Left renal cortex interstitium (tissue), 4 donors: ENCODE measurements around the gene TMEM51. TPM values are rescaled to one million over a fixed set of nuclear protein-coding genes. Genes with fewer than 3 reads are reported as not detected.
A peak's percentile ranks its signal among the peaks of the same experiment; 100 is the strongest.

Experiments used
- DNase-seq, 4 donors: peaks; one replicate each; pipeline ENCODE4 v3.0.0-alpha.2; 2013; ENCODE audit warnings: low read depth in 4 of 4, low spot score in 2 of 4, missing footprints in 1 of 4
- polyA plus RNA-seq, 4 donors: library from polyadenylated mRNA; unstranded; fragments of 120-200 nt; gene quantifications; one replicate each; pipeline ENCODE4 v1.2.1, GENCODE V29; 2013; ENCODE audit not compliant: insufficient read length in 4 of 4

The TMEM51 gene
- polyA plus RNA-seq, 4 donors: 19.1 to 25.7 (median 20.5) TPM

DNA sequence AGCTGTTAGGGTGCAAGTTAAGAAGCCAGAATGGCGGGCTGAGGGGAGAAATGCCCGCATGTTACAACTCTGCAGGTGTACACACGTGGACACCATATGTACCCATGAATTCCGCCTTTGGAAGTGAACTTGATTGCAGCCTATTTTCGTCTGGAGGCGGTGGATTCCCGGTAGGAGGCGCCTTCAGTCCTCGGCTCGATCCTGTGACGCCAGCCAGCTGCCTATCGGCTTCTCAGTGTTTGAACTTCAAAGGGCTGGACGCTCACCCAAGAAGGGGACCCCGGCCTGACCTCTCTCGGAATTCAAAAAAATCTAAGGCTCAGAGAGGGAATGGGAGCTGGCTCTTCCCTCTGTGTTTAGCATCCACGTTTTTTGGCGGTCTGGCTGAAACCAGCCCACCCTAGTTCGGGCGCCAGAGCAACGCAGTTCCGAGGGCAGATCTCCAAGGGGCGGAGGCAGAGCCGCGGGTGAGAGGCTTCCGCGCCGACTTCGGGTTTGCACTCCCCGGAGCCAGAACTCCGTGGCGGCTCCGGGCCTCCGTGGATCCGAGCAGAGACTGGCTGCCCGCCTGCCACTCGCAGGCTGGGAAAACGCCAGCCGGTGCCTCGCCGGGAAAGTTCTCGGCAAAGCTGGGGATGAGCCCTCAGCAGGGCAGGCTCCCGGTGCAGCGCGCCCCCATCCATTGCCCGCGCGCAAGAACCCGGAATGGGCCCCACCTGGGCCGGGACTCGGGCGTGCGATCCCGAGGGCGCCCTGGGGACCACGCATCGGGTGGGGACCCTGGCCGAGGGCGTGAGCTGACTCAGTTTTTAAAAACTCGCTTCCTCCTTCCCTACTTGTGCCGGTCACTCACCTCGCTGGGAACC lies 996 bp upstream of the TMEM51 start:
- DNase-seq: peak; percentile 72 to 89 (median 80)

DNA sequence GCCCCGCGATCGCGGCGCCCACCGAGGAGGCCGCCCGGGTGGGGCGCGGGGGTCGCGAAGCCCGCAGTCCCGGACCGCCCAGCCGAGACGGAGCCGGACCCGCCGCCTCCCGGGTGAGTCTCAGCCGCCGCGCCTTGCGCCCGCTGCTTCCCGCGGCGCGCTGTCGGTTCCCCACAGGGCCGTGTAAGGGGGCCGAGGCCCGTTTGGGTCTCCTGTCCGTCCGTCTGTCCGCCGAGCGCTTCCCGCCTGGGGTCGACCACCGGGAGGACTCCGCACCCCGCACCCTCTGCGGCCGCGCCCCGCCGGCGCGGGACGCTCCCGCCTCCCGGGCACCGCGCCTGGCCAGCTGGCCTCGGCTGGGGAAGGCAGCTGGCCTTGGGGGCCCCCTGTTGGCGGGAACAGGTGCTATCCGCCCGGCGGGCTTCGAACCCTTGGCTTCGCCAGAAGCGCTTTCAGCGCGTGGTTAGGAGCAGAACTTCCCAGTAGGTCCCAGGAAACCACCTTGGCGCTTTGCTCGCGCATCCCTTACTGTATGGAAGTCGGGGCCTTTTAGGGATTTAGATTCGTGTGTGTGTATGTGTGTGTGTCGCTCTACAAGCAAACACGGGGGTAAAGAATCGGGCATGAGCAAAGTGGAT lies 414 bp downstream of the TMEM51 start:
- DNase-seq: peak in 2 of 4 donors; percentile 48 to 51

DNA sequence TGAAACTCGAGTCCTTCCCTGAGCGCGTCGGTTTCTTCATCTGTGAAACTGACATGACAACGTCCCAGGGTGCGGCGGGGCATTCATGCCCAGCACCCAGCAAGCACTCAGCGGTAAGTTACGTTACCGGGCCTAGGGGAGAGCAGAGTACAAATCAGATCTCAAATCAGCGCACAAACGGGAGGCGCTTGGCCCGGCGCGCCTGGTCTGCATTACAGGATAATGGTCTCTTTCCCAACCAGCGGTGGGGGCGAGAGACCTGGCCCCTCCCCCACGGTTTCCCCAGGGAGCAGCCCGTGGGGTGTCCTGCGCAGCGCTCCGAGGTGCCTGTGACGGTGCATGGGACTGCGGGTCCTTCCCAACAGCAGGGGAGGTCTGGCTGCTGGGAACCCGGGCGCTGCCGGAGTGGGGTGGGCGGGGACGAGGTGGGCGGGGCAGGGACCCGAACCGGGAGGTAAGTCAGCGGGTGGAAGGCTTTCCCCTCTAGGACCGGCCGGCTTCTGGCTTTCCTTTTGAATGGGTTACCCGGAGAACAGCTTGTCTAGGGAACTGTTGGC lies 1.0 kb downstream of the TMEM51 start:
- DNase-seq: no peak

DNA sequence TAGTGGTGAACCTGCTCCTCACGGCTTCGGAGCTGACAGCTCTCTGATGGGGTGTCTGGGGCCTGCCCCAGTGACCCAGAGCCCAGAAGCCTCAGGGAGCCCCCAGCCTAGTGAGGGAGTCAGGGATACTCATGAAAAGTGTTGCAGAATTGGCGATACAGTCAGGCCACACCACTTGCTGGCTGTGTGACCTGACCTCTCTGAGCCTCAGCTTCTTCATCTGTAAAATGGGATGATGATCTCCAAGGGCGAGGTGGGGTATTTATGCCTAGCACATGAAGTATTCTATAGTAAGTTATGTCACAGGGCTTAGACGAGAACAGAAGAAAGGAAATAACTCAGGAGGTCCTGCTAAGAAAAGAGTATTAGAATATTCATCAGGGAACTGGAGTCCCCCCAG lies 1.6 kb downstream of the TMEM51 start:
- no peak for DNase-seq

DNA sequence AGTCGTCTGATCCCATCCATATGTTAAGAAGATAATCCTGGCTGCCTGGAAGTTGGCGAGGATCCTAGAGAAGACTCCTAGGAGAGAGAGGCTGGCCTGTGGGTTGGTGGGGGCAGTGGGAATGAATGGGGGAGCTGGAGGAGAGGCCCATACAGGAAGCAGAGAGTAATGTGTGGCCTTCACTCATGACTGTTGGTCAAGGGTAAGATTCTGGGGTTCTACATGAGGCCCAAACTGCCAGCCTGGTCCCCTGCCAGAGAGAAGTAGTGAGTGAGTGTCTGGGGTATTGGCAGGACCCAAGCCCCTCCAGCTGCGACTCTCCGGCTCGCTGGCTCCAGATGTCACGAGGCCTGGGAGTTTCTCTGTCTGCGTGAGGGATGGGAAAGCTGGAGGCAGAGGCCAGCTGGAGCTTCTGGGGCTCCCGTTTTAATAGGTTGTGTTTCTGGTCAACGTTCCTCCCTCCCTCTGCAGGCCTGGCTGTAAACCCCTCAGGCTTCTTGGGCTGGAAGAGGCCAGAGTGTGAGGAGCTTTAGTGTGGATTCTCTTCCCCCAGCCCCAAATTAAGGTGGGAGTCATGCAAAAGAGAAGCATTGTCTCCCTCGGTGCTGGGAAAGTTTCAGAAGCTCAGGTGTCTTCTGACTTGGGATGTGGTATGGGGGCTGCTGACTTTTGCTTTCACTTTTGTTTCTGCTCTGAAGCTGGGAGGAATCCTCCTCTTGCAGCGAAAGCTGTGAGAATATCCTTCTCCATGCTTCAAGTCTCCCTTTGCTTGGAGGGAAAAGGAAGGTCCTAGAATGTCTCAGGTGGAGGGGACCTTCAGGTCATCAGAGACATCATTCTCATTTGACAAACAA lies 2.6 kb downstream of the TMEM51 start:
- peak in 2 of 4 donors; percentile 18 to 32 for DNase-seq

DNA sequence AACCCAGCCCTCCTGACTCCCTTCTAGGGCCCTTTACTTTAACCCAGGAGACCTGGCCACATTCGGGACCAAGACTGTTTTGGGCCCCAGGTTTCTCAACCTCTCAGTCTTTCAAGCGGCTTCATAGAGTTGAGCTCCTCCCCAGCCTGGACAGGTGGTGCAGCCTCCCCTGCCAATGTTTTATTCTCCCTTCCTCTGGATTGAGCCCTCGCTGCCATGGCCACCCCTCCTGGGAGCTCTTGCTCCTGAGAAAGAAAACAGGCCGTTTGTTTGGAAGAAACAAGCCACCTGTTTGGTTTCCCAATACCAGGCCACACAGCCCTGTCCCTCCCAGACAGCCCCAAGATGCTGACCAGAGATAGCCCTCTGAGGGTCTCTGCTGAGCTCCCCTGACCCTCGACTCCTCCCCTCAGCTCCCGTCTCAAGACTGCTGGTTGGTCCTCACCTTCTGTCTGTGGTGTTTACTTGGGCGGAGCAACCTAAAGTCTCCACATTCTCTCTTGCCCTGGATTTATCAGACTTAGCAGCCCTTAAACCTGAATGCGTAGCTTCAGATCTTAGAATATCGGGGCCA lies 3.3 kb downstream of the TMEM51 start:
- DNase-seq: no peak

DNA sequence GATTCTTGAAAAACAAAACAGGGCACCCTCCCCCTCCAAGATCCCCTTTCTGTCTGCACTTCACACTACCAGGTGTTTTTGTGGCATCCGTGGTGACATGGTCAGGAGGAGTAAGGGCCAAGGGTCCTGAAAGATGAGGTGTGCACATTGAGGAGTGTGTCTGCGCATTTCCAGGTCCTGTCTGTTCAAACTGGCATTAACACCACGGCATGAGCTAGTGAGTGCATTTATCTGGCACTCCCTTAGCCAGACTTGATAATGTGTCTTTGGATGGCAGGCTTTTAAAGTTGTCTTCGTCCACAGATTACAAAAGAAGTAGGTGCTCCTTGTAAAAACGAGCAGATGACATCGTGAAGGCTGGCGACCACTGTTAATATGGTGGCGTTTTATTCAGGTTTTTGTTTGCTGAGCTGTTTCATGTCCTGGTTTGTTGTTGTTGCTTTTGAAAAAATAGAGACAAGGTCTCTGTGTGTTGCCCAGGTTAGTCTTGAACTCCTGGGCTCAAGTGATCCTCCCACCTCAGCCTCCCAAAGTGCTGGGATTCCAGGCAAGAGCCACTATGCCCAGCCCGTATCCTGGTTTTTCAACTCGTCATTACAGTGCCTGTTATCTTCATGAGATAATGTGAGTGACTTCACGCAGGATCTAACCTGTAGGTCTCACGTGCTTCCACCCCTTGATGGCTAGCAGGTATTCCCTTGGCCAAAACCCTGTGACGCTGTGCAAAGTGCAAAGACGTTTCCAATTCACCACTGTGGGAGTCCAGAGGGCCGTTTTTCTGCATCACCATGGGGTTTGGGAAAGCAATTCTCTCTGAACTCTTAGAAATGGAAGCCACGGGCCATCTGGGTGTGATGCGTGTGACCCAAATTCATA lies 4.2 kb downstream of the TMEM51 start:
- no peak for DNase-seq

DNA sequence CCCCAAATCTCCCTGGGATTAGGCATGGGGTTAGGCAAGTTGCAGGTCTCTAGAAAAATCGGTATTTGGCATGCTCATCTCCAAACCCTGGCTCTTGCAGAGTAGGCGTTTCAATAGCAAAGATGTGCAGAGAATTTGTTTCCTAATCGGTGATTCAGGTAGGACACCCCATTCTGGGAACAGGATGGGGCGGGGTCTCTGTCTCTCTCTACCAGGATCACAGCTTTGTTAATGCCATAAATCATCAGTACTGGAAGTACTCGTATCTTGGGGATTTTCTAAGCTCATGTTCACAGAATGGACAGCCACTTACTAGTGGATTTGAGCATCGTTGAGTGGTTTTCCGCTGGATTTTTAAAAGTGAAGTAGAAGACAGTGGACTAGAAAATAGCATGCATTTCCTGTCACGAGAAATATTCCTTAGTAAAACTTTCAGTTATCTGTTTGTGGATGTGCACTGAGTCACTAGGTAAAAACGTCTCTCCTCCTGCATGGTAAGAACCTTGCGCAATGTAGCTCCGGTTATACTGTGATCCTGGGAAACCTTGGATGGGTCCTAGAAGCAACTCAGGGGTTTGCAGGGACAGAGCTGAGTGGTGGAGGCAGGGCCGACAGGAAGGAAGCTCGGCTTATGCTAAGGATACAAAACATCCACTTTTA lies 5.1 kb downstream of the TMEM51 start:
- no peak for DNase-seq

DNA sequence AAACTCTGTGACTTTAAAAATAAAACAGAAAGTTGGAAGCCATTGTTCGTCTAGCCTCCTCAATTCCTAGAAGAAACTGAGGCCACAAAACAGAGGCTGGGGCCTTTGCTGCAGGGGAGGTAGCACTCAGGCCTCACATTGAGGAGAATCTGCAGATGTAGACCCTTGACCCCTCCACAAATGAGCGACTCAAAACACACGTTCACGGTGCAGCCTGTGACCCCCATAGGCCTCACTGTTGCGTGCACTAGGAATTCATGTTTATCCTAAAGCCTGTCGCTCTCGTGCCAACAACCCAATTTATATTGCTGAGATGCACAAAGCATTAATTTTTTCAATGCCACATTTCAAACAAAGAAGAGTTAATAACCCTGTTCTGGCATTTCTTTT lies 5.6 kb downstream of the TMEM51 start:
- DNase-seq: no peak

DNA sequence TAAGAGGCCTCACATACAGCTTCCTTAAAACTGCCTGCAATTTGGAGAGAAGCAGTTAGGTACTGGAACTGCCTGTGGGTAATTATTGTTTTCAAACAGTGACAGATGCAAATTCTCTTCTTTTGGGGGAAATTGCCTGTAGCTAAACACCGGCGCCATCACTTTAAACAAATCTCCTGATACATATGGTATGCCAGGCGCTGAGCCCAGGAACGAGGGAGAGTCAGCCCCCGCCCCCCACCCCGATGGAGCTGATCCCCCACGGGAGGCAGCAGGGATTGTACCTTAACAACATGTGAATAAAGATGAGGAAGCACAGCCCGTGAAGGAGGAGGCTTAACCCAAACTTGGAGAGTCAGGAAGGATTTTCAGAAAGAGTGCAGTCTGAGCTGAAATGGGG lies 7.1 kb downstream of the TMEM51 start:
- no peak for DNase-seq

DNA sequence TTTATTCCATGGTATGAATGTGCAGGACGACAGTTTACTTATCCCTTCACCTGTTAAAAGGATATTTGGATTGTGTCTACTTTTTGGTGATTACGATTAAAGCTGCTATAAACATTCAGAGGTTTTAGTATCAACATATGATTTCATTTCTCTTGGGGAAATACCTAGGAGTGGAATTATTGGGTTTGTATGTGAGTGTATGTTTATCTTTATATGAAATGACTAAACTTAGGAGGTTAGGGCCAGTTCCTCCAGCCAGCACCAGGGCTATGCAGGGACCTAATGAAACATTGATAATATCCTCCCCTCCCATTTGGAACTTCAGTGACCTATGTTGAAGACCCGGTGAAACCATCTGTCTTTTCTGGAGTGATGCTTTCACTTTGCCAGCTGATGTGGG lies 13.8 kb downstream of the TMEM51 start:
- DNase-seq: no peak

DNA sequence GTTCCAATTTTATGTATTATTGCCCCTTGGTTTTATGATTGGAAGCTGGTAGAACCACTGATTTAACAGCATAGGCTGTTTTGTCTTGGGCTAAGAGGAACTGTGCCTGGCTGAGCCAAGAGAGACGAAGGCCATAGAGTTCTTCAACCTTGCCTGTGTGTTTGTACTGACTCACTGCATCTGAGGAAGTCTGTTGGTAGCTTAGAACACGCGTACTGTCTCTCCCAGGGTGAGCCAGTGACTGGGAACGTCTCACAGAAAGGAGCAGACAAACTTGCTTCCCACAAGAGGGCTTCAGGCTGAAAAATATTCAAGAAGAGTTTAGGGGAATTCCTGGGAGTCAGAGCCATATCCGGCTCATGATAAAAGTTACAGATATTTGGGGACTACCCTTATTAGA lies 14.9 kb downstream of the TMEM51 start:
- no peak for DNase-seq

DNA sequence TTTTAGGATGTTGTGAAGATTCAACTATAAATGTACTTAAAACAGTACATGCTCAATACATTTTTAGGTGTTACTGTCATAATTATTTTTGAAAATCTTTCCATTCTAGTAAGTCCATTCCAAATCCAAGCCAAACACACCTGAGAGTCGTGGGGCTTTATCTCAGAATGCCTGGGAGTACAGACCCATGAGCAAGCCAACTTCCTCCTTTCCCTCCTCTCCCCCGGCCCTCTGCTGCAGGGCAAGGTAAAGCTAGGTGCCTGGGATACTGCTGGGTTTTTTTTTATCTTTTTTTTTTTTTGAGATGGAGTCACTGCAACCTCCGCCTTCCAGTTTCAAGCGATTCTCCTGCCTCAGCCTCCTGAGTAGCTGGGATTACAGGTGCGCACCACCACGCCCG lies 16.5 kb downstream of the TMEM51 start:
- no peak for DNase-seq

DNA sequence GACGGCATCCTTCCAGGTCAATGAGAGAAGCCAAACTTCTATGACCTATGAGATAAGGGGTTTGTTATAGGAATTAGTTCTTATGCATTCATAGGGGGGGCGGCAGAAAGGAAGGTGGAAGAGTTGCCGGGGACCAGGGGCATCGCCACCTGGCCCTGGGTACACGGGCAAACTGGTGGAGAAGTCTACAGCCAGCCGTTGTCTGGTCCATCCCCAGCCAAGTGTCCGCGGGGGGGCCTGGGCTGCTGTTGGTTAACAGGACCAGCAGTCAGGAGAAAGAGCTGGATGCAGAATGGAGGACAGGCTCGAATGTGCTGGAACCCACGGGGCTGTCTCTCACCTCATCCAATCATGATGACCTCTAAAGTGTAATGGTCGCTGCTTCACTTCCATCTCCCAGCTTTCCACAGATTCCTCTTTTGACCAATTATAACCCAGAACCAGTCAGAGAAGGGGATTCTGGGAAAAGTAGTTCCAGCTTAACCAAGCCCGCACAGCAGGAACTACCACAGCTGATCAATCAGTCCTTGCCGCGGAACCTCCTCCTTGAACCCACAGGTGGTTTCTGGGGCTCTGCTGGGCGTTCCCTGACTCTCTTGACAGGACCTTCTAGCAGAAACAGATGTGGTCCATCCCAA lies 17.8 kb downstream of the TMEM51 start:
- no peak for DNase-seq

DNA sequence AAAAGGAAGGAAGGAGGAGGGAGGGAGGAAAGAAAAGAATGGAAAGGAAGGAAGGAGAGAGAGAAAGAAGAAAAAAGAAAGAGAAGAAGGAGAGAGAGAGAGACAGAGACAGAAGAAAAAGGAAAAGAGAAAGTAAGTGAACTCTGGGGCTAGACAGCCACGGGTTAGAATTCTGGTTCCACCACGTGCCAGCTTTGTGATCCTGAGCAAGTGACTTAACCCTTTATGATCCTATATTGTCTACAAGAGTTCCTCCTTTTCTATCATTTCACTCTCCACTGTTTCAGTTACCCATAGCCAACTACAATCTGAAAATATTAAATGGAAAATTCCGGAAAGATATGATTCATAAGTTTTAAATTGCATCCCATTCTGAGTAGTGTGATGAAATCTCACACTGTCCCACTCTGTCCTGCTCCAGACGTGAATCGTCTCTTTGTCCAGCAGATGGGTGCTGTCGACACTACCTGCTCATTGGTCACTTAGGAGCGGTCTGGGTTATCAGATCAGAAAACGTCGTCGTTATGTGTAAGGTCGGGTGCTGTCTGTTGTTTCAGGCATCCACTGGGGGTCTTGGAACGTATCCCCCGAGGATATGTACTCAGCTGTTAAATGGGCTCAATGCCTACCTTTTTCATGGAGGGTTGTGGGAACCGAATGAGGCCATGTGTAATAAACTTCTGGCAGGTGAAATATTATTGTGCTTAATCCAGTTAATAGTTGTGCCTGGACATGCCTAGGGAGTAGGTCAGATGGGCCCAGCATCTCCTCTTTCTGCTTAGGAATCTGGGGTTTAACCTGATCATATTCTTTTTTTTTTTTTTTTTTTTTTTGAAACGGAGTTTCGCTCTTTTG lies 19.1 kb downstream of the TMEM51 start:
- DNase-seq: no peak

DNA sequence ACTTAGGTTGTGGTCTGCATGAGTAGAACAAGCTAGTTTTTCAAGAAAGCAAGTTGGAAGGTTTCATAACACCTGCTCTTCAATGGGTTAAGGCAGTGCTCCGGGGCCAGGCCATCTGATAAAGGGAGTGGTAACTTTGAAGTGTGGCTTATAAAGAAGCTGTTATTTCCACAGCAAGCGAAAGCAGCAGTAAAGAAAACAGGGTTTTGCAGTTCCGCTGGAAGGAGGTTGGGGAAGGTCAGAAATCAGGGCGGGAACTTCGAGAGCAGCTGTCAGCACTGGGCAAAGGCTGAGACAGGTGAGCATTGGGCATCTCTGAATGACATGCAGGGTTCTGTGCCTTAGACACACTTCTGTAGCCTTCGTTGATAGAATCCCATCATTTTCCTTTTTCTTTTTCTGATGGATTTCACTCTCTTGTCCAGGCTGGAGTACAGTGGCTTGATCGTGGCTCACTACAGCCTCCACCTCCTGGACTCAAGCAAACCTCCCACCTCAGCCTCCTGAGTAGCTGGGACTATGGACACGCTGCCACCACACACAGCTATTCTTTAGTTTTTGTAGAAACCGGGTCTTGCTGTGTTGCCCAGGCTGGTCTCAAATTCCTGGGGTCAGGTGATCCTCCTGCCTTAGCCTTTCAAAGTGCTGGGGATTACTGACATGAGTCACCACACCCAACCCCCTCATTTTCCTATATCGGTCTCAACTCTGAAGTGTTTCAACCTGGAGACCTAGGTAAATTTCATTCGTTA lies 20.5 kb downstream of the TMEM51 start:
- DNase-seq: no peak

DNA sequence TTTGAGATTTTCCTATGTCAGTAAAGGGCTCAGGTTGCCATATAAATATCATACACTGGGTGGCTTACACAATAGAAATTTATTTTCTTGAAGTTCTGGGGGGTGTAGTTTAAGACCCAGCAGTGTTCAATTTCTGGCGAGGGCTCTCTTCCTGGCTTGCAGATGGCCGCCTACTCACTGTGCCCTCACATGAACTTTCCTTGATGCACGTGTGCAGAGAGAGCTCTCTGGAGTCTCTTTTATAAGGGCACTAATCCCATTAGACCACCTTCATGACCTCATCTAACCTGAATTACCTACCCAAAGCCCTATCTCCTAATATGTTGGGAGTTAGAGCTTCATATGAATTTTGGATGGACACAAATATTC lies 21.1 kb downstream of the TMEM51 start:
- no peak for DNase-seq
